ENCODE measurements around the gene ZNF662. TPM values are rescaled to one million over a fixed set of nuclear protein-coding genes. Genes with fewer than 3 reads are reported as not detected.

The ZNF662 gene
- total RNA-seq, 1 experiment from 2014 or later = not detected

GRCh38 chr3:42873221-42873982, 32.5 kb upstream of the ZNF662 start:
- Histone ChIP-seq H3K79me2 (ENCODE audit: low read length) (no peaks in the 10 kb centered on the region), H3K9me2 (replicated peaks; ENCODE audit: insufficient read depth, low read length) (no peaks in the 10 kb centered on the region), H3K4me1 (ENCODE audit: low read length) (no peaks in the 10 kb centered on the region), H3K27ac (ENCODE audit: low read length) (no peak overlapping the region), H3K27me3 (ENCODE audit: low read length) (no peaks in the 10 kb centered on the region), H2AFZ (ENCODE audit: low read length) (no peak overlapping the region), H3K36me3 (ENCODE audit: insufficient read depth, low read length) (no peaks in the 10 kb centered on the region), H3K9ac (ENCODE audit: low read length) (no peak overlapping the region), H3K9me3 (ENCODE audit: low read length) (no peaks in the 10 kb centered on the region), H4K20me1 (ENCODE audit: insufficient read depth, low read depth, low read length) (no peaks in the 10 kb centered on the region), H3K4me3 (ENCODE audit: low read length) (no peak overlapping the region), H3K4me2 (ENCODE audit: low read depth, low read length, poor library complexity, severe bottlenecking) (no peak overlapping the region)
- peak; percentile 9 for DNase-seq

GRCh38 chr3:42874749-42875148, 31.2 kb upstream of the ZNF662 start:
- H4K20me1 ChIP-seq (ENCODE audit: insufficient read depth, low read depth, low read length) = no peaks in the 10 kb centered on the region
- DNase-seq = peak; percentile 28
- no peaks in the 10 kb centered on the region for H3K9me2 ChIP-seq (replicated peaks; ENCODE audit: insufficient read depth, low read length)
- H3K4me3 ChIP-seq (ENCODE audit: low read length) = no peak overlapping the region
- H3K9ac ChIP-seq (ENCODE audit: low read length) = no peak overlapping the region
- no peaks in the 10 kb centered on the region for H3K27me3 ChIP-seq (ENCODE audit: low read length)
- no peak overlapping the region for H3K4me2 ChIP-seq (ENCODE audit: low read depth, low read length, poor library complexity, severe bottlenecking)
- no peak overlapping the region for H3K27ac ChIP-seq (ENCODE audit: low read length)
- no peak overlapping the region for H2AFZ ChIP-seq (ENCODE audit: low read length)
- no peaks in the 10 kb centered on the region for H3K9me3 ChIP-seq (ENCODE audit: low read length)
- H3K36me3 ChIP-seq (ENCODE audit: insufficient read depth, low read length) = no peaks in the 10 kb centered on the region
- H3K79me2 ChIP-seq (ENCODE audit: low read length) = no peaks in the 10 kb centered on the region
- H3K4me1 ChIP-seq (ENCODE audit: low read length) = no peaks in the 10 kb centered on the region

- Histone ChIP-seq H3K9me3 (ENCODE audit: low read length) (no peaks in the 10 kb centered on the region), H3K4me3 (ENCODE audit: low read length) (no peak within 1 kb of the TSS), H3K4me1 (ENCODE audit: low read length) (peaks cover 3% of the 10 kb centered on the region), H3K36me3 (ENCODE audit: insufficient read depth, low read length) (no peaks in the 10 kb centered on the region), H3K9me2 (replicated peaks; ENCODE audit: insufficient read depth, low read length) (no peaks in the 10 kb centered on the region), H2AFZ (ENCODE audit: low read length) (no peak within 1 kb of the TSS), H3K9ac (ENCODE audit: low read length) (no peak within 1 kb of the TSS), H3K27me3 (ENCODE audit: low read length) (no peaks in the 10 kb centered on the region), H4K20me1 (ENCODE audit: insufficient read depth, low read depth, low read length) (no peaks in the 10 kb centered on the region), H3K4me2 (ENCODE audit: low read depth, low read length, poor library complexity, severe bottlenecking) (no peak within 1 kb of the TSS), H3K27ac (ENCODE audit: low read length) (no peak within 1 kb of the TSS), H3K79me2 (ENCODE audit: low read length) (no peaks in the 10 kb centered on the region)
- peak; percentile 29 for DNase-seq
These were observed 30.4 kb upstream of the ZNF662 start, which contains the start of gene CYP8B1 for GRCh38 chr3:42875325-42876151. TSS of gene CYP8B1 (minus strand) at chr3:42875879. CDS start at chr3:42875816, 63 bp downstream.

- no peak overlapping the region for H3K9ac ChIP-seq (ENCODE audit: low read length)
- H4K20me1 ChIP-seq (ENCODE audit: insufficient read depth, low read depth, low read length) = no peaks in the 10 kb centered on the region
- no peak overlapping the region for H3K27ac ChIP-seq (ENCODE audit: low read length)
- no peaks in the 10 kb centered on the region for H3K36me3 ChIP-seq (ENCODE audit: insufficient read depth, low read length)
- no peaks in the 10 kb centered on the region for H3K79me2 ChIP-seq (ENCODE audit: low read length)
- DNase-seq = no peak
- H3K9me2 ChIP-seq (replicated peaks; ENCODE audit: insufficient read depth, low read length) = no peaks in the 10 kb centered on the region
- H3K4me2 ChIP-seq (ENCODE audit: low read depth, low read length, poor library complexity, severe bottlenecking) = no peak overlapping the region
- H3K4me3 ChIP-seq (ENCODE audit: low read length) = no peak overlapping the region
- no peak overlapping the region for H2AFZ ChIP-seq (ENCODE audit: low read length)
- H3K4me1 ChIP-seq (ENCODE audit: low read length) = peaks cover 9% of the 10 kb centered on the region
- H3K9me3 ChIP-seq (ENCODE audit: low read length) = no peaks in the 10 kb centered on the region
- no peaks in the 10 kb centered on the region for H3K27me3 ChIP-seq (ENCODE audit: low read length)
These were observed 29.5 kb upstream of the ZNF662 start for GRCh38 chr3:42876401-42876800.

- Histone ChIP-seq H3K4me2 (ENCODE audit: low read depth, low read length, poor library complexity, severe bottlenecking) (no peak overlapping the region), H3K9me3 (ENCODE audit: low read length) (no peaks in the 10 kb centered on the region), H3K4me1 (ENCODE audit: low read length) (peaks cover 13% of the 10 kb centered on the region), H2AFZ (ENCODE audit: low read length) (no peak overlapping the region), H3K36me3 (ENCODE audit: insufficient read depth, low read length) (no peaks in the 10 kb centered on the region), H3K9ac (ENCODE audit: low read length) (no peak overlapping the region), H3K27ac (ENCODE audit: low read length) (no peak overlapping the region), H3K4me3 (ENCODE audit: low read length) (no peak overlapping the region), H3K27me3 (ENCODE audit: low read length) (no peaks in the 10 kb centered on the region), H3K79me2 (ENCODE audit: low read length) (no peaks in the 10 kb centered on the region), H3K9me2 (replicated peaks; ENCODE audit: insufficient read depth, low read length) (no peaks in the 10 kb centered on the region), H4K20me1 (ENCODE audit: insufficient read depth, low read depth, low read length) (no peaks in the 10 kb centered on the region)
- peak; percentile 19 for DNase-seq
These were observed 28.8 kb upstream of the ZNF662 start for GRCh38 chr3:42876940-42877720.

GRCh38 chr3:42877881-42878280, 28.1 kb upstream of the ZNF662 start:
- Histone ChIP-seq H3K27ac (ENCODE audit: low read length) (no peak overlapping the region), H4K20me1 (ENCODE audit: insufficient read depth, low read depth, low read length) (no peaks in the 10 kb centered on the region), H3K4me3 (ENCODE audit: low read length) (no peak overlapping the region), H2AFZ (ENCODE audit: low read length) (no peak overlapping the region), H3K27me3 (ENCODE audit: low read length) (no peaks in the 10 kb centered on the region), H3K4me1 (ENCODE audit: low read length) (peaks cover 13% of the 10 kb centered on the region), H3K36me3 (ENCODE audit: insufficient read depth, low read length) (no peaks in the 10 kb centered on the region), H3K4me2 (ENCODE audit: low read depth, low read length, poor library complexity, severe bottlenecking) (no peak overlapping the region), H3K9me2 (replicated peaks; ENCODE audit: insufficient read depth, low read length) (no peaks in the 10 kb centered on the region), H3K9ac (ENCODE audit: low read length) (no peak overlapping the region), H3K79me2 (ENCODE audit: low read length) (no peaks in the 10 kb centered on the region), H3K9me3 (ENCODE audit: low read length) (no peaks in the 10 kb centered on the region)
- no peak for DNase-seq

- Histone ChIP-seq H3K9me2 (replicated peaks; ENCODE audit: insufficient read depth, low read length) (no peaks in the 10 kb centered on the region), H2AFZ (ENCODE audit: low read length) (peak overlapping the region; percentile 91; the same call in 1 of the 2 replicates), H4K20me1 (ENCODE audit: insufficient read depth, low read depth, low read length) (no peaks in the 10 kb centered on the region), H3K4me2 (ENCODE audit: low read depth, low read length, poor library complexity, severe bottlenecking) (peak overlapping the region; percentile 86), H3K9me3 (ENCODE audit: low read length) (no peaks in the 10 kb centered on the region), H3K4me3 (ENCODE audit: low read length) (peak overlapping the region; percentile 68; the same call in 1 of the 2 replicates), H3K4me1 (ENCODE audit: low read length) (peaks cover 13% of the 10 kb centered on the region), H3K9ac (ENCODE audit: low read length) (peak overlapping the region; percentile 79), H3K27me3 (ENCODE audit: low read length) (no peaks in the 10 kb centered on the region), H3K36me3 (ENCODE audit: insufficient read depth, low read length) (no peaks in the 10 kb centered on the region), H3K27ac (ENCODE audit: low read length) (no peak overlapping the region), H3K79me2 (ENCODE audit: low read length) (no peaks in the 10 kb centered on the region)
- DNase-seq = peak; percentile 33
These were observed 25.8 kb upstream of the ZNF662 start for GRCh38 chr3:42880183-42880582.

All from Karpas-422 (cell line).